WERI-Rb-1 (cell line): ENCODE measurements around the gene CNTN5.

Source experiments
- DNase-seq: peaks from one replicate; pipeline ENCODE4 v3.0.0-alpha.2; 2020
- H3K27ac ChIP-seq: fragments of 250-450 bp; sonication (Bioruptor Pico); 2 replicates; pipeline ENCODE4 v1.5.1; 2020; ENCODE audit warnings: mild to moderate bottlenecking, moderate library complexity
- H3K27me3 ChIP-seq: fragments of 250-450 bp; sonication (Bioruptor Pico); 2 replicates; pipeline ENCODE4 v1.5.1; 2021; ENCODE audit warnings: mild to moderate bottlenecking, low read depth, moderate library complexity; ENCODE audit not compliant: insufficient read depth, severe bottlenecking
- H3K36me3 ChIP-seq: fragments of 250-450 bp; sonication (Bioruptor Pico); 2 replicates; pipeline ENCODE4 v1.5.1; 2020; ENCODE audit warnings: mild to moderate bottlenecking, moderate library complexity
- H3K4me3 ChIP-seq: 2 replicates; pipeline ENCODE4 v1.5.1; 2011; ENCODE audit warnings: low read depth, mild to moderate bottlenecking, control low read depth, low read length
- H3K9me3 ChIP-seq: fragments of 250-450 bp; sonication (Bioruptor Pico); 2 replicates; pipeline ENCODE4 v1.5.1; 2021; ENCODE audit warnings: mild to moderate bottlenecking, moderate library complexity; ENCODE audit not compliant: severe bottlenecking
- CTCF ChIP-seq: IDR thresholded peaks from 2 replicates; pipeline ENCODE4 v1.5.1; 2011; ENCODE audit warnings: low read depth, mild to moderate bottlenecking, control low read depth, inconsistent platforms, low read length

Gene CNTN5

GRCh38 chr11:99589771-99590170 lies 569.0 kb downstream of the CNTN5 start:
- Histone ChIP-seq H3K27me3 (no peaks in the 10 kb centered on the region), H3K9me3 (no peaks in the 10 kb centered on the region), H3K36me3 (no peaks in the 10 kb centered on the region), H3K4me3 (no peak overlapping the region), H3K27ac (no peak overlapping the region)
- DNase-seq: no peak
- no peak for TF ChIP-seq CTCF

GRCh38 chr11:99592266-99592665 lies 571.5 kb downstream of the CNTN5 start:
- Histone ChIP-seq H3K27ac (no peak overlapping the region), H3K27me3 (no peaks in the 10 kb centered on the region), H3K9me3 (no peaks in the 10 kb centered on the region), H3K4me3 (no peak overlapping the region), H3K36me3 (no peaks in the 10 kb centered on the region)
- no peak for TF ChIP-seq CTCF
- no peak for DNase-seq

DNA sequence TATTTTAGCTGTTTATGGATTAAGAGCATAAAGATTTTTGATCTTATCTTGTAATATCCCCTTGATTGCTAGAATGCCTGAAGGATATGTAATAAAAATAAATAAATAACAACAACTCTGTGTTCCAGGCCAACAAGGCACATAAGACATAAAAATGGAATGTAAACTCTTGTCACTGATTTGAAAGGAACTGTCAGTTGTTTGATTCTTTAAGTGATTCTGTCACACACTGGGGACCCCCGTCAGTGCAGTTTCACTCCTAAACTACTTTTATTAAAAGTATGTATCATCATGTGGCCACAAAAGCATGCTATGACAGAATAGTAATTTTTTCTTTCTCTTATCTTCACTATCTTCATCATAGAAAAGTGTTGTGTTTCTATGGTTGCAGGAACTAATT lies 572.4 kb downstream of the CNTN5 start:
- no peaks in the 10 kb centered on the region for H3K9me3 ChIP-seq
- H3K36me3 ChIP-seq: no peaks in the 10 kb centered on the region
- no peak overlapping the region for H3K27ac ChIP-seq
- no peak for TF ChIP-seq CTCF
- DNase-seq: no peak
- H3K4me3 ChIP-seq: no peak overlapping the region
- H3K27me3 ChIP-seq: no peaks in the 10 kb centered on the region

DNA sequence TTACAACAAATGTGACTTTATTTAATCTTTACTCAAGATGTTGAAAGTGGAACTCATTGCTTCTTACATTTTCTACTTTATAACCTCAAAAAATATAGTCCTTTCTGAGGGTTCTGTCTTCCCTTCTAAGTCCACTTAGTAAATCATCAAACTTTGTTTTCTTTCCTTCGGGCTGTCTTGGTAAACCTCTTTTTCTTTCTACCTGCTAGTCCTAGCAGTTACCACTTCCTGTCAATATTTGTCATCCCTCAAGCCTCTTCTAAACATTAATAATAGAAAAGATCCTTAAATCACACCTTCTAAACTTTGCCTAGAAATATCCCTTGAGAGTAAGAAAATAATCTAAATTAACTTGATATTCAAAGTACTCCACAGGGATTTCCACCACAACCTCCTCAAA lies 580.4 kb downstream of the CNTN5 start:
- no peaks in the 10 kb centered on the region for H3K36me3 ChIP-seq
- H3K4me3 ChIP-seq: no peak overlapping the region
- no peak for TF ChIP-seq CTCF
- no peaks in the 10 kb centered on the region for H3K9me3 ChIP-seq
- H3K27me3 ChIP-seq: no peaks in the 10 kb centered on the region
- DNase-seq: no peak
- no peak overlapping the region for H3K27ac ChIP-seq

- Histone ChIP-seq H3K36me3 (no peaks in the 10 kb centered on the region), H3K27me3 (no peaks in the 10 kb centered on the region), H3K4me3 (no peak overlapping the region), H3K9me3 (no peaks in the 10 kb centered on the region), H3K27ac (no peak overlapping the region)
- DNase-seq: peak; percentile 17
- TF ChIP-seq CTCF: no peak
Measured at GRCh38 chr11:99614352-99614751, 593.6 kb downstream of the CNTN5 start.

- TF ChIP-seq CTCF: no peak
- Histone ChIP-seq H3K27me3 (no peaks in the 10 kb centered on the region), H3K27ac (no peak overlapping the region), H3K36me3 (no peaks in the 10 kb centered on the region), H3K9me3 (no peaks in the 10 kb centered on the region), H3K4me3 (no peak overlapping the region)
- DNase-seq: no peak
Measured at GRCh38 chr11:99630629-99631028, 609.9 kb downstream of the CNTN5 start.
